Prostate gland (tissue), 2 donors: Measurements from ENCODE around the gene LMLN. TPM values are rescaled to one million over a fixed set of nuclear protein-coding genes. Genes with fewer than 3 reads are reported as not detected.
"Not testable (repeated sequence)": the region's sequence is repeated elsewhere in the genome, so short reads cannot be mapped to it uniquely, and the experiment has no call there.

Experiments used
- DNase-seq: peaks from one replicate; pipeline ENCODE4 v3.0.0-alpha.2; 2019; ENCODE audit warnings: low spot score
- H3K27ac ChIP-seq, 2 donors: fragments of 200-600 bp; sonication (generic); 2 replicates each; pipeline ENCODE4 v1.5.1; 2017 to 2019
- H3K27me3 ChIP-seq: fragments of 200-600 bp; sonication (generic); replicated peaks from 2 replicates; pipeline ENCODE4 v1.5.1; 2019; ENCODE audit not compliant: insufficient read depth
- H3K36me3 ChIP-seq, 2 donors: fragments of 200-600 bp; sonication (generic); 1 replicate in 1 of 2; 2 replicates in 1 of 2; pipeline versions ENCODE4 v1.5.1 to v1.8.1; 2017 to 2019
- H3K4me1 ChIP-seq: fragments of 200-600 bp; sonication (generic); replicated peaks from 2 replicates; pipeline ENCODE4 v1.5.1; 2019
- H3K4me3 ChIP-seq, 2 donors: fragments of 200-600 bp; sonication (generic); 2 replicates each; pipeline ENCODE4 v1.5.1; 2017 to 2019
- H3K9me3 ChIP-seq: fragments of 200-600 bp; sonication (generic); 2 replicates; pipeline ENCODE4 v1.5.1; 2017
- CTCF ChIP-seq, 4 experiments: fragments of 200-600 bp in 2 of 4; fragments of 450-650 bp in 2 of 4; sonication (generic) in 2 of 4; IDR thresholded peaks; 1 replicate in 3 of 4; 2 replicates in 1 of 4; pipeline ENCODE4 v1.5.1; 2016 to 2019; ENCODE audit warnings: antibody characterized with exemption in 4 of 4, mild to moderate bottlenecking in 2 of 4, moderate library complexity in 2 of 4
- POLR2A ChIP-seq: fragments of 450-650 bp; IDR thresholded peaks from one replicate; pipeline ENCODE4 v1.6.1; 2016; ENCODE audit warnings: antibody characterized with exemption, mild to moderate bottlenecking
- POLR2AphosphoS5 ChIP-seq: sonication (generic); formaldehyde crosslinking; IDR thresholded peaks from one replicate; pipeline ENCODE4 v1.6.1; 2017; ENCODE audit warnings: antibody characterized with exemption
- WGBS: methylation state at CpG from one replicate; pipeline ENCODE4 v1.1.5; 2018; 5-methylcytosine and 5-hydroxymethylcytosine counted together
- intact Hi-C: fragments of 100-400 bp; cut with DNase I; formaldehyde crosslinking; loops from one replicate; pipeline ENCODE4 v1.14.2; 2022
- total RNA-seq, 2 donors: library from RNA; depleted of rRNA; stranded (reverse); fragments of >200 nt; gene quantifications; one replicate each; pipeline ENCODE4 v1.1.0, GENCODE V29; 2016

The LMLN gene
- total RNA-seq: 10 to 100 TPM in 1 of 2 donors, 1 to 10 TPM in 1; 6.8 to 16.9 TPM

- H3K27me3 ChIP-seq: no peaks in the 10 kb centered on the region
- H3K9me3 ChIP-seq: no peaks in the 10 kb centered on the region
- H3K36me3 ChIP-seq: no peaks in the 10 kb centered on the region
- TF ChIP-seq POLR2AphosphoS5: peak; percentile 97
- peak; percentile 66 for TF ChIP-seq POLR2A
- TF ChIP-seq CTCF (IDR thresholded peaks at IDR 0.05): peak in 1 of 4 experiments; percentile 22
- H3K27ac ChIP-seq: peak within 1 kb of the TSS; percentile 75 to 82
- H3K4me3 ChIP-seq: peak within 1 kb of the TSS; percentile 67 to 79
- under 1% methylated on average over 60 of the region's 62 CpGs for WGBS
- H3K4me1 ChIP-seq: no peaks in the 10 kb centered on the region
- intact Hi-C loops: no loop called here
- DNase-seq: peak; percentile 95
Measured at GRCh38 chr3:197959891-197960693, at the start of gene LMLN. Gene LMLN, plus strand, starts transcription at chr3:197960217. Its CDS starts 29 bp downstream, at chr3:197960246.

- Histone ChIP-seq H3K4me3 (no peak overlapping the region), H3K9me3 (no peaks in the 10 kb centered on the region), H3K27me3 (no peaks in the 10 kb centered on the region), H3K27ac (no peak overlapping the region), H3K4me1 (no peaks in the 10 kb centered on the region), H3K36me3 (no peaks in the 10 kb centered on the region)
- intact Hi-C loops: no loop called here
- TF ChIP-seq CTCF (IDR thresholded peaks at IDR 0.05) (no peak), POLR2AphosphoS5 (no peak), POLR2A (no peak)
- 90% methylated on average over 33 of the region's 33 CpGs for WGBS
- DNase-seq: no peak
Measured at GRCh38 chr3:197912741-197913476, 47.1 kb upstream of the LMLN start.

- Histone ChIP-seq H3K4me3 (no peak overlapping the region), H3K9me3 (no peaks in the 10 kb centered on the region), H3K27ac (no peak overlapping the region), H3K4me1 (no peaks in the 10 kb centered on the region), H3K36me3 (no peaks in the 10 kb centered on the region), H3K27me3 (no peaks in the 10 kb centered on the region)
- intact Hi-C loops: no loop called here
- WGBS: 93% methylated on average over 12 of the region's 12 CpGs
- TF ChIP-seq CTCF (IDR thresholded peaks at IDR 0.05) (no peak), POLR2A (no peak), POLR2AphosphoS5 (no peak)
- no peak for DNase-seq
Measured at GRCh38 chr3:197913641-197914380, 46.2 kb upstream of the LMLN start.

GRCh38 chr3:197921429-197922275 lies 38.4 kb upstream of the LMLN start:
- H3K9me3 ChIP-seq, H3K36me3 ChIP-seq, H3K4me1 ChIP-seq, intact Hi-C loops, H3K27me3 ChIP-seq, H3K27ac ChIP-seq, H3K4me3 ChIP-seq, DNase-seq: not testable (repeated sequence)
- WGBS: 93% methylated on average over 24 of the region's 24 CpGs
